GM18511 (cell line): Measurements from ENCODE around the gene GRK1.

ENCODE experiments used
- ATAC-seq: cut with Tn5 transposase; IDR thresholded peaks from one replicate; pipeline ENCODE4 v1.9.1; 2021; ENCODE audit warnings: mild to moderate bottlenecking, moderate library complexity; ENCODE audit not compliant: unreplicated experiment

GRK1 gene

DNA sequence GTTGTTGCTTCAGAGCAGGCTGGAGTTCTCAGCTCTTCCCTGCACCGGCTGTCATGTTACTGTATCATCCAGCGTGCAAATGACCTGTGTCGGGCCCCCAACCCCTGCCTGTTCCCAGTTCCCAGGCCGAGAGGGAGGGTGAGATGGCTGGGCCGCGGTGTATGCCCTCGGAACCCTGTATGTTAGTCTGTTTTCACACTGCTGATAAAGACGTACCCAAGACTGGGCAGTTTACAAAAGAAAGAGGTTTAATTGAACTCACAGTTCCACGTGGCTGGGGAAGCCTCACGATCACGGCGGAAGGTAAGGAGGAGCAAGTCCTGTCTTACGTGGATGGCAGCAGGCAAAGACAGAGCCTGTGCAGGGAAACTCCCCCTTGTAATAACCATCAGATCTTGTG is 102.9 kb downstream of the GRK1 start:
- ATAC-seq = no peak

DNA sequence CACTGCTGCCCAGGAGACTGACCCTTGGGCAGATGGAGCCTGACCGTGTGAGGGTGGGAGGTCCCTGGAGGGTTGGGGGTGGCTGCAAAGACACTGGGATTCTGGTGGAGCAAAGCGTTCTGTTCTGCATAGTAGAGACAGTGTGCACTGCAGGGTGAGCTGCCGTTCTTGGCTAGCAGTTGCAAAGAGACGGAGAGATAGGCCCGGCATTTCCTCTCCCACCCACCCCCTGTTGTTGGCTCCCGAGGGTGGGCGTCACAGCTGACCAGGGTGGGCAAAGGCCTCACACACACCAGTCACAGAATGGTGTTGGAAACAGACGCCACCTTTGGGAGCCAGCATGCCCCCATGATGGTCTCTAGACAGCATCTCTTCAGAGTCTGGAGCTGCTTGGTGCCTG is 103.4 kb downstream of the GRK1 start:
- no peak for ATAC-seq

DNA sequence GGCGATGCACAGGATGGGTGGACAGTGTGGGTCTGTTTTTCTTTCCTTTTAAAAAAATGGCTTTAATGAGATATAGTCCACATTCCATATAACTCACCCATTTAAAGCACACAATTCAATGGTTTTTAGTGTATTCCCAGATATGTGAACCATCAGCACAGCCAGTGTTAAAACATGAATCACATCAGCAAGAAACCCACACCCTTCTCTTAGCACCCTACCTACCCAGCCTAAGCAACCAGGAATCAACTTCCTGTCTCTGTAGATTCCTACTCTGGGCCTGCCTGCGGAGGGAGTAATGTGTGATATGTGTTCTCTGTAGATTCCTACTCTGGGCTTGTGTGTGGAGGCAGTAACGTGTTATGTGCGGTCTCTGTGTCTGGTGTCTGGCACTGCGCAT is 103.9 kb downstream of the GRK1 start:
- no peak for ATAC-seq

DNA sequence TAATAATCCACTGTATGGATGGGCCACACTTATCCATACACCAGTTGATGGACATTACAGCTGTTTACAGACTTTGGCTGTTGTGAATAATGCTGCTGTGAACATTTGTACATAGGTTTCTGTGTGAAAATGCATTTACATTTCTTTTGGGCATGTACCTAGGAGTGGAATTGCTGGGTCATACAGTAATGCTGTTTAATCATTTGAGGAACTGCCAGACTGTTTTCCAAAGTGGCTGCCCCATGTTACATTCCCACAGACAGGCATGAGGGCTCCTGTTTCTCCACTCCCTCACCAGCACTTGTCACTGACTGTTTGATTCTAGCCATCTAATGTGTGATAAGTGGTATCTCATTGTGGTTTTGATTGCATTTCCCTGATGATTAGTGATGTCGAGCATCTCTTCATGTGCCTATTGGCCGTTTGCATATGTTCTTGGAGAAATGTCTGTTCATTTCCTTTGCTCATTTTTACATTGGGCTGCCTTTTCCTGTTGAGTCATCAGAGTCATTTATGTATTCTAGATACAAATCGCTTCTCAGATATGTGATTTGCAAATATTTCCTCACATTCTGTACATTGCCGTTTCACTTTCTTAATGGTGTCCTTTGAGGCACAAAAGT is 104.8 kb downstream of the GRK1 start:
- no peak for ATAC-seq

DNA sequence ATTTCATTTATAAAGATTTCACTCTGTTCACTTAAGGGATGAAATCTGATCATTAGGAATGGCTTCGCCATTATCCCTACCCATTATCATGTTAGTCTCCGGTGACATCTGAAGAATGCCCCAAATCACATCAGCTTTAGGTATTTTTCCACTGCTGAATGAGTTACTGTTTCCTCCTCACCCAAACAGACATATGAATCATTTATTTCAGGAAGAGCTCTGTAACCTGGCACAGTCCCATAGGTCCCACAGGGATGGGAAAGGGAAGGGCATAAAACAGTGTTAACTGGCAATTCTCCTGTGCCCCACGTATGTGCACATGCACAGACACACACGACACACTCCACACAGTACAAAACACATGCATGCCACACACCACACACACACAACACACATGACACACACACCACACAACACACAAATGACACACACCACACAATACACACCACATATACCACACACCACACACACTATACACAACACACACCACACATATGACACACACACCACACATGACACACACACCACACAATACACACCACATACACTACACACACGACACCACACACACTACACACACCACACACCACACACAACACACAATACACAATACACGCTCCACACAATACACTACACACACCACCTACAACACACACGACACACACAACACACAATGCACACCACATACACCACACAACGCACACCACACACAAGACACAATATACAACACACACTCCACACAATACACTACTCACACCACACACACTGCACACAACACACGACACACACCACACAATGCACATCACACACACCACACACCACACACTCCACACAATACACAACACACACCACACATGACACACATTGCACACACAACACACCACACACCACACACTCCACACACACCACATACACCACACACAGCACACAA is 107.4 kb downstream of the GRK1 start:
- ATAC-seq = no peak

DNA sequence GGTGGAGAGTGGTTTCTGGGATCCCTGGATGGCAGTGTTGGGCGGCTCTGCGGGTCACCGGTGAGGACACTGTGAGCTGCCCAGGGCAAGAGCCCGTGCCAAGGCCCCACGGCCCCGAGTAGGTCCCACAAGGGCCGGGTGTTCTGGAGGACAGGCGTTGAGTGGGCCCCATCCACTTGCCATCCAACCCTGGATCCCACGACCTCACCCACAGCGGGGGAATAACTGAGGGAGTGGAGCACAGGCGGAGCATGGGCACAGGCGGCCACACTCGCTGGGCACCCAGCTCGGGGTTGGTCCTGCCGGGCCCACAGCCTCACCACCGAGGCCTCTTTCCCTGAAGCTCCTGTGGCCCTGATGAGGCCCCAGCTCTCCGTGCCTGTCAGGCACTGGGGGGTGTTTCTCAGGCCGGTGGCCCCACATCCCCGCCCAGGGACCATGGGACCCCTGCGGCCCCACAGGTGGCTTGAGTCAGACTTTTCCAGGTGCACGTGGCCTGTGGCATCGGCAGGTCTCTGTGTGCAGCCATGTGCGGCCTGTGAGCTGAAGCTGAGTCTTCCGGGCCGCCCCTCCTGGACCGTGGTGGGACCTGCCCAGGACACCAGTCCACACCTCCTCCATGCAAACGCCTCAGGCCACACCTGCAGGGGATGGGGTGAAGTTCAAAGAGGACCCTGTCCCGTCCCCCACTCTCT is 108.6 kb downstream of the GRK1 start:
- no peak for ATAC-seq

DNA sequence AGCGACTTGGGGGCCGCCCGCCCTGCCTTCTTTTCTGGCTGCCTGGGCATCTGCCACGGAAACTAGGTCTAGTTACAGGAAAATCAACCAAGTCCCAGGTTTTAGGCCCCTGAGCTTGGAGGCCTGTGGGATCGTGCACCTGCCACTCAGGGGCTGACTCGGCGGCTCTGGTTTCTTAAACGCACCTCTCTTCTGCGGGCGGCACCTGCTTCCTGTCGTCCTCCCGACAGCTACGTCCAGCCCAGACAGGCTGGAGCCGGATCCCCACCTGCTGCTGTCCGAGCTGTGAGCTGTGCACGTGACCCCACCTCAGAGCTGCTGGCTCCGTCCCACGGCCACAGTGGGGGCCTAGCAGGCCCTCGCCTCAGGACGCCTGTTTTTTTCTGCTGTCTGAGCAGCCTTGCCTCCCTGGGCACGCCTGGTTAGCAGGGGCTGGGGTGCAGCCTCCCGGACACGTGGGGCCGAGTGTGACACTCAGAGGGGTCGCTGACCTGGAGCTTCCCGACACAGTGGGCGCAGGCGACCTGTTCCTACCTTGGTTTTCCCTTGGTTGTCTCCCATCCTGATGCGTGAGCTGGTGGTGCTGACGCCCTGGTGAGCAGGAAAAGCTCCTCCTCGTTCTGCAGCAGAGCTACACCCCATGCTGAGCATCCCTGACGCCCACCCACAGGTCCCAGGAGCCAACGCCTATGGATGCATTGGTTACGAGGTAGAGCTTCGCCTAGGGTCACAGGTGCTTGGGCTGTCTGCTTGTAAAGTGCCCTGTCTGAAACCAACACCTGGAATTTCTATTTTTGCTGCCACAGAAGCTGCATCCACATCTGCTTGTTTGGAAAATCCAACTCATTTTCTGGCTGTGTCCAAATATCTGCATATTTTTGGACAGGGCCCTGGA is 109.5 kb downstream of the GRK1 start:
- no peak for ATAC-seq

DNA sequence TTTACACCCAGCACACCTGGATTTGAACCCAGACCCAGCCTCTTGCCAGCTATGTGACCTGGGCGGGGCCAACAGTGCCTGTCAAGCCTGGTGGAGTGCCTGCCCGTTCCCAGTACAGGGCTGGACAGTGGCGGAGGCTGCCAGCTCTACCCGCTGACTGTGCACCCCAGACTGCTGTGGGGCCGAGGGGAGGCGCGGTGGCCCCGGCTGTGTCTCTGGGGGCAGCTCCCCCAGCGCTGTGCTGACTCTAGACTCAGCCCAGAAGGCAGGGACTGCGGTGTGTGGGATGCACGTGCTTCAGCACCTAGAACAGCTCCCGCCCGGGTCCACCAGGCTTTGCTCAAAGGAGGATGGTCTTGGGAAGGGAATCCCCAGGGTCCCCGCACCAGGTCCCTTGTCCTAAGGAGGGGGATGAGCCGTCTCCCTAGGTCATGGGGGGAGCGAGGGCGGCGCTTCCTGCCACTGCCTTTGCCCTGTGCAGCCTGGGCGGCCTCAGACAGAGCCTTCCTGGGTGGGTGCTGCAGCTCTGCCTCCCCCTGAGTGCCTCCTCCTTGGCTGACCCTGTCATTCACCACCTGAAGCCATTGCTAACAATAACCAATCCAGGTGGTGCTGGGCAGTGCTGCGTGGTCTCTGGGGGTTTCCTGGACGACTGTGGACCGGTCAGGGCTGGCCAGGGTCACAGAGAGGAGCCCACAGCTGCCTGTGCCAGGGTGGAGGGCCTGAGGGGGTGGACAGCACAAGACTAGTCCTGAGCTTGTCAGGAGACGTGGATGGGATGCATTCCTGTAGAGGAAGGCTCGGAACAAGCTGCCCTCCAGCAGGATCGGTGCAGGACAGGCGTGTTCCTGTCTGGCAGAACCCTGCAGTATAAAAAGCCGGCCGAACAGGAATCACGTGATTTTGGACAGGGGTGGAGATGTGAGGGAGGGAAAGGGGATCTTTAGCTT is 110.6 kb downstream of the GRK1 start:
- ATAC-seq = no peak

DNA sequence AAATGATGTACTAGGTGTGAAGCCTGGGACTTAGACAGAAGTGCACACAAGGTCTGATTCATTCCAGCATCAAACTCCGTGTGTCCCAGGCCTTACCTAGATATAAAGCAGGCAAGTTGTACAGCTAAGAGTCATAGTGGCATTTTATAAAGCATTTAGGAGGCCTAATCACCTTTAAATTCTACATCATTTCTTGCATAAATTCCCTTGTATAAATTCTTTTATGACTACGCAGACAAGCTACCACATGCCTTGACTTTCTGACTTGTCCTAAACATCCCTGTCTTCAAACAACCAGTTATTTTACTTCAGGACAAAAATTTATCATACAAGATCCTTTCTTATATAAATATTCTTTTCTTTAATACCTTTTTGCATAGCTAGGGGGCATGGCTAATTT is 114.6 kb downstream of the GRK1 start:
- ATAC-seq = no peak

DNA sequence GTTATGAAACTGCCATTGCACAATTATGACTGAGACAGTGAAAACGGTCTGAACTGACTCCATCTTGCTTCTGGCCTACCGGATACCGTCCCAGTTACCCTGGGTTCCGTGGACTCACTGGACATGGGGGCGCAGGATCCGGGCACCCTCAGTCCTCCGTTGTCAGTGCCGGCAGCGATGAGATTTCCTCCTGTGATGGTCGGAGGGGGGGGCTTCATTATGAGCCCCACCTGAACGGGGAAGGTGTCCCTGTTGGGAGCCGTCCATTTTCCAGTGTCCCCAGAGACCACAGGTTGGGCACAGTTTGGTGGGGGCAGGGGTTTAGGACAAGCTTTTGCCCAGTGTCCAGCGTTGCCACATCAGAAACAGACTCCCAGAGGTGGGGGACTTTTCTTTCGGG is 115.5 kb downstream of the GRK1 start:
- ATAC-seq = no peak

DNA sequence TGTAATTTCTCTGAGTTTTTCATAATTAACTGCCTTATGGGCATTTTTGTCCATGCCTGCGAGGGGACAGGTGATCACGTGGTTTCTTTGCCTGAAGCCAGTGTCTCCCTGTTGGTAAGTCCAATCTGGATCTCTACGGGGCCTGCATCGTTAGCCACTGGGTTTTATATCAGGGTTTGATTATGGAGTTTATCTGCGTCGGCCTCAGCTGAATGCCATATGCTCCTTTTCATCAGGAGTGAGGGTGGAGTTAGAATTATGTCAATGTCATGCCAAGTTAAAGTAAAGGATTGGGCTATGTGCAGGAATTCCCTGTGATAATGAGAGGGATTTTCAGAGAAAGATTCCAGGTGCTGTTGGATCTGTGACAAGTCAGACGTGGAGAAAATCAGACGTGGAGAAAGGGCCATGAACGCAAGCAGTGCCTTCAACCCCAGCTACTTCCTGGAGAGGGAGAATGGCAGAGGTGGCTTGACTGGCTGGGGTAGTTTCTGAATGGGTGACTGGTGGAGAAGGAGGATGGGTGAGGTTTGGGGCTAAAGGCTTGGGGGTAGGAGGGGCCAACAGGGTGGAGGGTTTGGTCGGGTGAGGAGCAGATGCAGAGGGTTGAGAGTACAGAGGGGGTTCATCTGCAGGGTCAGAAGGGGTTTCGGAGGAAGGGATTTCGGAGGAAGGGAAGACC is 116.3 kb downstream of the GRK1 start:
- no peak for ATAC-seq

DNA sequence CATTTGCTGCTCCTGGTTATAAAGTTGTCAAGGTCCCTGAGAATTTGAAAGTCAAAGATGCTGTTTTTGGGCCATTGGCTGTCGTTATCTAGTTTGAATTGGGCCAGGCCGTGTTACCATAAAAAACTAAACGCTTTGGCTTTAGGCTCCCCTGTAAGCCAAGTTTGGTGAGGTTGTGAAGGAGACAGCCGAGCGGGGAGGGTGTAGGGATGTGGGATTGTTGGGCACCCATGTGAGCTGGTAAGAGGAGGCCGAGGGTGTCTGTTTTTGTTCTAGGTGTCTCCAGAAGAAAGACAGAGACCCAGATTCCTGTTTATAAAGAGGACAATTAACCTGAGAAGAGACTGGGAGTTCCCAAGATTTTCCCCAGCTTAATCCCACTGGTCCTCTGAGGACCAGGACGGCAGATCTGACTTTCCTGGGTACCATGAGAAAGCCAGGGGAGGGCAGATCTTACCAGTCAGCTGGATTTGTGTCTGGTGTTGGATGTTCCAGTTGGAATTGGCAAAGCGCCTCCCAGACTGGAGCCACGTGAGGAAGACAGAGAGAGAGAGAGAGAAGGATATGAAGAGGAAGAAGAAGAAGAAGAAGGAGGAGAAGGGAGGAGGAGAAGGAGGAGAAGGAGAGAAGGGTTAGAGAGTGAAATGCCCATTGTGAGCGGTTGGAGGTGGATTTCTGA is 117.1 kb downstream of the GRK1 start:
- no peak for ATAC-seq

DNA sequence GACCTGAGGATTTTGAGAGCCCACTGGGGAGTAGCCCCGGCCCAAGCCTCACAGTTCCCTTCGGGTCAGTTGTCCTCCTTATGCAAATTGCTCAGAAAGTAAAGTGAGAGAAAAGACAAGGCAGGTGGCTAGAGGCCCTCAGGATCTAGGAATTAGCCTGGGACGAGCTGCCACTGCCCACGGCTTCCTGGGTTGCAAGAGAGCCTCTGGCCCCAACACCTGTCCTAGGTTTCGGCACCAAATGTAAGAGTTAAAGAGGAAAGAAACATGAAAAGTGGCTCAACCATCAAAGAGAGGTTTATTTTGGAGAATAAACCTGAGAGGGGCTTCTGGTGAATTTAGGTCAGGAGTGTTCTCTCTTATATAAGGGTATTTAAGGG is 117.6 kb downstream of the GRK1 start:
- ATAC-seq = no peak

DNA sequence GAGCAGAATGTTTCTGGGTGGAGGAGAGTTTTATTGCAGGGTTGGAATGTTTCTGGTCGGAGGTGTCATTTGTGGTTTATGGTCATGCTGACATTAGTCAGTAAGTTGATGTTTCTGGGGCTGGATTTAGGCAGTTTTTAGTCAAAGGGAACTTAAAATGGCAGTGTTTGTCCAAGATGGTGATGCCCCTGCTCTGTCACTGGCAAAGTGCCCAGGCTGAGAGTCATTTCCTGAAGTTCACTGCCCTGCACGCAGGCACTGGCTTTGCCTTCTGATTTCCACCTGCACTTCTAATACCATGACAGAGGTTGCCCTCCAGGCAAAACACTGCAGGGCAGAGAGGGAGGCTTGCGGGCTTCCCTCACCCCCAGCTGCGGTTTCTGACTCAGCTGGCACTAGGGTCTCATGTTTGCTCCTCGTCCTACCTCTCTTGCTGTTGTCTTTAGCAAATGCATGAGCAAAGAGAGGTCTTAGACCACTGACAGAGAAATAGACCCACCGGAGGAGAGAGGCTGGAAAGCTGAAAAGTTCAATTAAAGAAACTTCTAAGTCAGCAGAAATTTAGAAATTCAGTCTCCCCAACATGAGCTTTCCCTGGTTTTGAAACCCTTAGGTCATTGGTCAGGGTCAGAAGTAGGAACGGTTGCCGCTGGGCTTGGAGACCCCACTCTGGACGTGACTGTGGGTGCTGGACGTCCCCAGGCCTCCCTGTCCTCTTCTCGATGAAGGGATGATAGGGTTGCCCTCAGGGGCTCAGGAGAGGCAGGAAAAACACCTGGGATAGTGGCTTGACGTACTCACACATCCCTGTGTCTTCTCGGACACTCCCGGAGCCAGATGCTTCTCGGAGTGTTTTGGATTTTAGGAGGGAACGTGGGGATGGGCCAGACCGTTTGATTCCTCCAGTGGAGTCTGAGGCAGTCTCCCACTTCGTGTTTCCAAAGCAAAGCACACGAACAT is 118.3 kb downstream of the GRK1 start:
- ATAC-seq = no peak

DNA sequence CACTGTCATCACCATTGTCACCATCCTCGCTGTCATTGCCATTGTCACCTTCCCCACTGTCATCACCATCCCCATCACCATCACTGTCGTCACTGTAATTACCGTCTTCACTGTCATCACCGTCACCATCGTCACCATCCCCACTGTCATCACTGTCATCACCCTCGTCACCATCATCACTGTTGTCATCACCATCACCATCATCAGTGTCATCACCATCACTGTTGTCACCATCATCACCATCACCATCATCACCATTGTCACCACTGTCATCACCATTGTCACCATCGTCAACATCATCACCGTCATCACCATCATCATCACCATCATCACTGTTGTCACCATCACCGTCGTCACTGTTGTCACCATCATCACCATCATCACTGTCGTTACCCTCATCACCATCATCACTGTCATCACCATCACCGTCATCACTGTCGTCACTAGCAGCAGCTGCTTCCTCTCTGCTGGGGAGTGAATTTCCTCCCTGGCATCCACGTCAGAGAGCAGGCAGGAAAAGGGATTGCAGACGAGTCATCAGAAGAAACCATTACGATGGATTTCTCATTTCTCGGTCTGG is 119.3 kb downstream of the GRK1 start:
- ATAC-seq = no peak
